Spleen (tissue), 7 donors: ENCODE data around the gene ARHGEF37.

ENCODE experiments used
- CTCF ChIP-seq, 11 experiments: fragments of 200-600 bp in 7 of 11; fragments of 450-650 bp in 4 of 11; sonication (generic) in 4 of 11; IDR thresholded peaks in 8 of 11; conservative IDR thresholded peaks in 3 of 11; 1 replicate in 7 of 11; 2 replicates in 4 of 11; pipeline versions ENCODE4 v1.4.0 to v1.8.0; 2016 to 2021; ENCODE audit warnings: antibody characterized with exemption in 11 of 11, inconsistent platforms in 4 of 11, mild to moderate bottlenecking in 1 of 11
- POLR2A ChIP-seq, 3 donors: fragments of 450-650 bp; IDR thresholded peaks; one replicate each; pipeline ENCODE4 v1.5.1; 2017; ENCODE audit warnings: antibody characterized with exemption in 3 of 3, mild to moderate bottlenecking in 1 of 3
- POLR2AphosphoS5 ChIP-seq, 3 donors: sonication (generic); formaldehyde crosslinking; IDR thresholded peaks; one replicate each; pipeline ENCODE4 v1.5.1; 2017; ENCODE audit warnings: antibody characterized with exemption in 3 of 3
- donor health status: DM: no; HTN: no; CAD: no; lungs with moderate emphysema.
- donor health status: DM: no; HTN: no; CAD: no.
- donor health status: DM: no; HTN: no; CAD: no.

- TF ChIP-seq POLR2A (IDR thresholded peaks at IDR 0.05), result no peak
- no peak for TF ChIP-seq CTCF (IDR thresholded peaks at IDR 0.05 in 8 of 11, conservative IDR thresholded peaks at IDR 0.05 in 3 of 11)
- peak in 1 of 3 donors; percentile 47 for TF ChIP-seq POLR2AphosphoS5 (IDR thresholded peaks at IDR 0.05)
Observed at GRCh38 chr5:149617760-149618306, 36.5 kb downstream of the ARHGEF37 start.
